Activated T-cell treated with anti-CD3 and anti-CD28 coated beads, Interleukin-2, amount 50 U/mL, for 4 hours (primary cell): ENCODE data around the gene KRTAP4-2. TPM values are rescaled to one million over a fixed set of nuclear protein-coding genes. Genes with fewer than 3 reads are reported as not detected.
"Not testable (repeated sequence)": the region's sequence is repeated elsewhere in the genome, so short reads cannot be mapped to it uniquely, and the experiment has no call there.

Experiments
- ATAC-seq, 2 donors: fragments of 200-7000 bp; cut with Tn5 transposase; one replicate each; pipeline ENCODE4 v1.10.0; 2021
- DNase-seq: peaks from one replicate; pipeline ENCODE4 v3.0.0-alpha.2; 2020
- H3K27me3 Mint-ChIP-seq: one replicate; pipeline ENCODE4 v1.8.0; 2021; ENCODE audit warnings: low read depth, mixed read lengths
- H3K36me3 Mint-ChIP-seq: one replicate; pipeline ENCODE4 v1.8.0; 2022; ENCODE audit warnings: mixed read lengths; ENCODE audit not compliant: insufficient read depth
- H3K4me1 Mint-ChIP-seq: one replicate; pipeline ENCODE4 v1.8.0; 2021; ENCODE audit warnings: low read depth, mixed read lengths
- H3K4me3 Mint-ChIP-seq: one replicate; pipeline ENCODE4 v1.8.0; 2021; ENCODE audit warnings: mild to moderate bottlenecking, moderate library complexity, mixed read lengths
- H3K9me3 Mint-ChIP-seq: one replicate; pipeline ENCODE4 v1.8.0; 2021; ENCODE audit warnings: mixed read lengths
- total RNA-seq, 3 donors: library from RNA; stranded (reverse); gene quantifications; one replicate each; pipeline ENCODE4 v1.2.1, GENCODE V29; 2021

KRTAP4-2 gene
- not detected for total RNA-seq

GRCh38 chr17:41177727-41178271, at the start of gene KRTAP4-2:
Gene KRTAP4-2 (minus strand): TSS chr17:41178221. CDS start chr17:41178164, 57 bp downstream.
- ATAC-seq, result no peak
- no peak within 1 kb of the TSS for H3K4me3 Mint-ChIP-seq
- no peak for DNase-seq
- H3K36me3 Mint-ChIP-seq, result no peaks in the 10 kb centered on the region
- no peaks in the 10 kb centered on the region for H3K9me3 Mint-ChIP-seq
- H3K27me3 Mint-ChIP-seq, result no peaks in the 10 kb centered on the region
- peaks cover 5% of the 10 kb centered on the region for H3K4me1 Mint-ChIP-seq

DNA sequence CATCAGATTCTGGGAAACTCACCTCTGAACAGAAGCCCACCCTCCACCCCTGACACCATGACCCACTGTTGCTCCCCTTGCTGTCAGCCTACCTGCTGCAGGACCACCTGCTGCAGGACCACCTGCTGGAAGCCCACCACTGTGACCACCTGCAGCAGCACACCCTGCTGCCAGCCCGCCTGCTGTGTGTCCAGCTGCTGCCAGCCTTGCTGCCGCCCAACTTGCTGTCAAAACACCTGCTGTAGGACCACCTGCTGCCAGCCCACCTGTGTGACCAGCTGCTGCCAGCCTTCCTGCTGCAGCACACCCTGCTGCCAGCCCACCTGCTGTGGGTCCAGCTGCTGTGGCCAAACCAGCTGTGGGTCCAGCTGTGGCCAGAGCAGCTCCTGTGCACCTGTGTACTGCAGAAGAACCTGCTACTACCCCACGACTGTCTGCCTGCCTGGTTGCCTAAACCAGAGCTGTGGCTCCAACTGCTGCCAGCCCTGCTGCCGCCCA, 48.6 kb upstream of the KRTAP4-2 start, which contains the start of gene KRTAP9-2:
Gene KRTAP9-2, plus strand, starts transcription at position 51 of the 498 bp plus-strand sequence. Its CDS starts 7 bp downstream, at position 58.
- not testable (repeated sequence) for H3K9me3 Mint-ChIP-seq, H3K4me1 Mint-ChIP-seq, H3K36me3 Mint-ChIP-seq, DNase-seq, H3K4me3 Mint-ChIP-seq, ATAC-seq
- H3K27me3 Mint-ChIP-seq, result peaks cover 21% of the 10 kb centered on the region

DNA sequence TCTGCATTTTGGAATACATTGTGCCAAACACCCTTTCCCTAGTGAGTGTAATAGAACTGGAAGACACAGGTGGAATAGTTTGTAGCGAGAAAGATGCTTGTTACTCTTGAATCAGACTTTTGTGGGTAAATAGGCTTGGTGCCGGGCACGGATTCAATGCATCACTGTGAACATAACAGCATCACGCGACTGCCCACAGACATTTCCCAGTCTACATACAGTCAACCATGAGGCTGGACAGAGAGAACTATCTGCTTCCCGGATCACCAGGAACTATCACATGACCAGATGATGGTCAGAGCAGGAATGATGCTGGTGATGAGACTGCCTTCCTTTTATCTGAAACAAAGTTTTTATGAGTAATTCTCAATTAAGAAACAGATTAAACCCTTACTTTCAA, 48.0 kb upstream of the KRTAP4-2 start:
- peaks cover 21% of the 10 kb centered on the region for H3K27me3 Mint-ChIP-seq
- H3K4me3 Mint-ChIP-seq, result no peak overlapping the region
- H3K9me3 Mint-ChIP-seq, result no peaks in the 10 kb centered on the region
- DNase-seq (no peak), ATAC-seq (no peak)
- H3K4me1 Mint-ChIP-seq, result peaks cover 3% of the 10 kb centered on the region
- H3K36me3 Mint-ChIP-seq, result no peaks in the 10 kb centered on the region

- Mint-ChIP-seq H3K9me3 (peaks cover 5% of the 10 kb centered on the region), H3K4me1 (no peaks in the 10 kb centered on the region), H3K36me3 (peaks cover 2% of the 10 kb centered on the region), H3K4me3 (no peak overlapping the region), H3K27me3 (peaks cover 18% of the 10 kb centered on the region)
- DNase-seq (no peak), ATAC-seq (no peak)
These were observed 45.8 kb upstream of the KRTAP4-2 start for GRCh38 chr17:41223821-41224220.

GRCh38 chr17:41215681-41216080, 37.7 kb upstream of the KRTAP4-2 start:
- DNase-seq (no peak), ATAC-seq (no peak)
- Mint-ChIP-seq H3K9me3 (peaks cover 5% of the 10 kb centered on the region), H3K36me3 (peaks cover 2% of the 10 kb centered on the region), H3K4me3 (no peak overlapping the region), H3K4me1 (peaks cover 12% of the 10 kb centered on the region), H3K27me3 (peaks cover 5% of the 10 kb centered on the region)

DNA sequence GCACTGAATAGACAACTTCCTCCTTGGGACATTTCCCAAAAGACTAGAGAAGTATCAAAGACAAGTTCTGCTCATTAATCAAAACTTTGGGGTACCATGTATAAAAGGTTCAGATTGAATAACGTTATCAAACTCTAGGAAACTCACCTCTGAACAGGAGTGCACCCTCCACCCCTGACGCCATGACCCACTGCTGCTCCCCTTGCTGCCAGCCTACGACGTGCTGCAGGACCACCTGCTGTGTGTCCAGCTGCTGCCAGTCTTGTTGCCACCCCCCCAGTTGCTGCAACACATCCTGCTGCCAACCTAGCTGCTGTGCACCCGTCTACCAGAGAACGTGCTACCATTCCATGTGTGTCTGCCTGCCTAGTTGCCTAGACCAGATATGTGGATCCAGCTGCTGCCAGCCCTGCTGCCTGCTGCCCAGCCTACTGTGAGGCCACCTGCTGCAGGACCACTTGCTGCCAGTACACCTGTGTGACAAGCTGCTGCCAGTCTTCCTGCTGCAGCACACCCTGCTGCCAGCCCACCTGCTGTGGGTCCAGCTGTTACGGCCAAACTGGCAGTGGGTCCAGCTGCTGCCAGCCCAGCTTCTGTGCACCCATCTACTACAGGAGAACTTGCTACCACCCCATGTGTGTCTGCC, 34.6 kb upstream of the KRTAP4-2 start:
- Mint-ChIP-seq H3K4me1 (peaks cover 12% of the 10 kb centered on the region), H3K27me3 (peaks cover 19% of the 10 kb centered on the region), H3K4me3 (no peak overlapping the region), H3K9me3 (peaks cover 4% of the 10 kb centered on the region), H3K36me3 (no peaks in the 10 kb centered on the region)
- no peak for ATAC-seq
- no peak for DNase-seq

- DNase-seq, result no peak
- peak in 1 of 2 donors; percentile 25 for ATAC-seq
- Mint-ChIP-seq H3K4me1 (peaks cover 12% of the 10 kb centered on the region), H3K36me3 (no peaks in the 10 kb centered on the region), H3K9me3 (peaks cover 4% of the 10 kb centered on the region), H3K4me3 (no peak overlapping the region), H3K27me3 (peaks cover 22% of the 10 kb centered on the region)
These were observed 33.9 kb upstream of the KRTAP4-2 start for GRCh38 chr17:41211845-41212466.

DNA sequence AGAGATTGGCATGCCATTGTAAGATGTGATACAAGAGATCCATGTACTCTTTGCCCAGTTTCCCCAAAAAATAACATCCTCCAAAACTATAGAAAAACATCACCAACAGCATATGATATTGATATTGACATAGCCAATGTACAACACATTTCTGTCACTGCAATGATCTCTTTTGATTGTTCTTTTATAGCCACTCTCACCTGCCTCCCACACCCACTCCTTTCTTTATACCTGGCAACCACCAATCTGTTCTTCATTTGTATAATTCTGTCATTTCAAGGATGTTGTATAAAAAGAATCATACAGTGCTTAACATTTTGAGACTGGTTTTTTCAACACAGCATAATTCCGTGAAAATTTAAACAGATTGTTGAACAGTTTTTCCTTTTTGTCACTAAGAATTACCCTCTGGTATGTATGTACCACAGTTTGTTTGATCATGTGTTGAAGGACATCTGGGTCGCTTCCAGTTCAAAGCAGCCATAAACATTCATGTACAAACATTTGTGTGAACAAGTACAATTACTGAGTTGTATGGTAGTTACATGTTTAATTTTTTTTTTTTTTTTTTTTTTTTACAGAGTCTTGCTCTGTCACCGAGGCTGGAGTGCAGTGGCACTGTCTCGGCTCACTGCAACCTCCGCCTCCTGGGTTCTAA, 21.5 kb upstream of the KRTAP4-2 start:
- no peak for DNase-seq
- no peak for ATAC-seq
- Mint-ChIP-seq H3K4me3 (no peak overlapping the region), H3K36me3 (no peaks in the 10 kb centered on the region), H3K4me1 (no peaks in the 10 kb centered on the region), H3K27me3 (peaks cover 10% of the 10 kb centered on the region), H3K9me3 (no peaks in the 10 kb centered on the region)

GRCh38 chr17:41196068-41196467, 18.0 kb upstream of the KRTAP4-2 start:
- peaks cover 3% of the 10 kb centered on the region for H3K9me3 Mint-ChIP-seq
- peaks cover 11% of the 10 kb centered on the region for H3K27me3 Mint-ChIP-seq
- no peaks in the 10 kb centered on the region for H3K4me1 Mint-ChIP-seq
- no peak for ATAC-seq
- no peaks in the 10 kb centered on the region for H3K36me3 Mint-ChIP-seq
- H3K4me3 Mint-ChIP-seq, result no peak overlapping the region
- DNase-seq, result no peak

GRCh38 chr17:41190328-41190727, 12.3 kb upstream of the KRTAP4-2 start:
- peaks cover 22% of the 10 kb centered on the region for H3K27me3 Mint-ChIP-seq
- no peaks in the 10 kb centered on the region for H3K4me1 Mint-ChIP-seq
- H3K36me3 Mint-ChIP-seq, result no peaks in the 10 kb centered on the region
- H3K4me3 Mint-ChIP-seq, result no peak overlapping the region
- H3K9me3 Mint-ChIP-seq, result peaks cover 3% of the 10 kb centered on the region
- DNase-seq (no peak), ATAC-seq (no peak)

DNA sequence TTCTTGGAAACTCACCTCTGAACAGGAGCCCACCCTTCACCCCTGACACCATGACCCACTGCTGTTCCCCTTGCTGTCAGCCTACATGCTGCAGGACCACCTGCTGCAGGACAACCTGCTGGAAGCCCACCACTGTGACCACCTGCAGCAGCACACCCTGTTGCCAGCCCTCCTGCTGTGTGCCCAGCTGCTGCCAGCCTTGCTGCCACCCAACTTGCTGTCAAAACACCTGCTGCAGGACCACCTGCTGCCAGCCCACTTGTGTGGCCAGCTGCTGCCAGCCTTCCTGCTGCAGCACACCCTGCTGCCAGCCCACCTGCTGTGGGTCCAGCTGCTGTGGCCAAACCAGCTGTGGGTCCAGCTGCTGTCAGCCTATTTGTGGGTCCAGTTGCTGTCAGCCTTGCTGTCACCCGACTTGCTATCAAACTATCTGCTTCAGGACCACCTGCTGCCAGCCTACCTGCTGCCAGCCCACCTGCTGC, 11.9 kb upstream of the KRTAP4-2 start, which contains the start of gene KRTAP9-1:
Gene KRTAP9-1, plus strand, starts transcription at position 51 of the 482 bp plus-strand sequence. Its CDS starts 0 bp downstream, at position 51.
- not testable (repeated sequence) for H3K4me1 Mint-ChIP-seq, H3K9me3 Mint-ChIP-seq, H3K36me3 Mint-ChIP-seq, DNase-seq, ATAC-seq, H3K4me3 Mint-ChIP-seq
- H3K27me3 Mint-ChIP-seq, result peaks cover 22% of the 10 kb centered on the region

GRCh38 chr17:41186872-41187271, 8.9 kb upstream of the KRTAP4-2 start:
- ATAC-seq (no peak), DNase-seq (no peak)
- Mint-ChIP-seq H3K27me3 (peaks cover 26% of the 10 kb centered on the region), H3K9me3 (no peaks in the 10 kb centered on the region), H3K36me3 (no peaks in the 10 kb centered on the region), H3K4me1 (no peaks in the 10 kb centered on the region), H3K4me3 (no peak overlapping the region)

DNA sequence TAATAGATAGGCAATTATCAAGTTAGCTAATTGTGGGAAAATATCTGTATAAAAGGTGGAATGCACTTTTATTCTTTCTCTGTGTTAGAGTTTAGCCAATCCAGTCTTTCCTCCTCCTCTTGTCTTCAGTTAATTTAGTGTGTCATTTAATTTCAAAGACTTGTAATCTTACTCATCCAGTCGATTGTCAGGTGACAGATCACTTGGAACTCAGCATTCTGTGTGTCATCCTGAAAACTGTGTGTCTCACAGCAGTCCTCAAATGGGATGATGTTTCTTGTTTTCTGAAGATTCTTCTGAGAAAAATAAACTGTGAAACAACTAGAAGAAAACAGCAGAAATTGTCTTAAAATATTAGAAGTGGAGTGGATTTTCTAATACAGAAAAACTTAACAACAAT, 7.0 kb upstream of the KRTAP4-2 start:
- no peak for DNase-seq
- Mint-ChIP-seq H3K4me3 (no peak overlapping the region), H3K27me3 (peaks cover 18% of the 10 kb centered on the region), H3K36me3 (no peaks in the 10 kb centered on the region), H3K4me1 (no peaks in the 10 kb centered on the region), H3K9me3 (no peaks in the 10 kb centered on the region)
- ATAC-seq, result no peak

- ATAC-seq (no peak), DNase-seq (no peak)
- Mint-ChIP-seq H3K4me1 (no peaks in the 10 kb centered on the region), H3K36me3 (no peaks in the 10 kb centered on the region), H3K27me3 (peaks cover 16% of the 10 kb centered on the region), H3K4me3 (no peak within 1 kb of the TSS), H3K9me3 (no peaks in the 10 kb centered on the region)
These were observed 6.5 kb upstream of the KRTAP4-2 start, which contains the start of gene KRTAP4-1 for GRCh38 chr17:41184480-41184961. Gene KRTAP4-1 (minus strand): TSS chr17:41184911. CDS start chr17:41184854, 57 bp downstream.
